ENCODE data around the gene SVEP1. TPM values are rescaled to one million over a fixed set of nuclear protein-coding genes. Genes with fewer than 3 reads are reported as not detected.
"Not testable (repeated sequence)": the region's sequence is repeated elsewhere in the genome, so short reads cannot be mapped to it uniquely, and the experiment has no call there.

SVEP1 gene
- total RNA-seq, 1 donor from 2014 or later, result 1.7 TPM

DNA sequence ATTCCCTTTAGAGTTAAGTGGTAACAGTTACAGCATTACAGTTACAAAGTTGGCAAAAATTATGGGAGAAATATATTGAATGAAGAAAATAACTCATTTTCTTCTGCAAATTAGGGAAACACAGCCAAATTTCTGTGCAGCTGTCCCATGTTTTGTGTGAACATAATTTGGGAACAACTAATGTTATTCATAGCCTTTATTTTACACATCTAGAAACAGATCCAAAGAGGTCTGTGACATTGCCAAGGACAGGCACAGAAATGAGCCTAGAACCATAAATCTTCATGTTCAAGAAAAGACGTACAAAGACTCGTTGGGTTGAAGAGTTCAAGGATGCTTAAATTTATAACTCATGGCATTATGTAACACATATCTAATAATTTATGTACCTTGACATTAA lies 127.8 kb downstream of the SVEP1 start:
- DNase-seq (ENCODE audit: low spot score) (no peak), ATAC-seq (no peak)

DNA sequence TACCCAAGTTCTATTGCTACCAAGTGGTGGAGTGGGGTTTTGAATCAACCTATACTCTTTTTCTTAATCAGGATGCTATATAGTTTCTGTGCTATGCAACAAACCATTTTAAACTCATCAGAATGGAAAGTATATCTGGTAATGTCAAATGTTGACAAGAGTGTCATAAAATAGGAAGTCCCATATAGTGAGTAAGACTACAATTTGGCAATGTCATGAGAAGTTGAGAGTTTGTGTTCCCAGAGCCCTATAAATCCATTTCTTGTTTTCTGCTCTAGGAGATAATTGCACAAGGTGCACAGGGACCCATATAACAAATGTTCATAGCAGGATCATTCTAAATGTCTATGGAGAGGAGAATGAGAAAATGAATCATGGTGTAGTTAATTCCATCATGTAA lies 132.1 kb downstream of the SVEP1 start:
- ATAC-seq, result no peak

DNA sequence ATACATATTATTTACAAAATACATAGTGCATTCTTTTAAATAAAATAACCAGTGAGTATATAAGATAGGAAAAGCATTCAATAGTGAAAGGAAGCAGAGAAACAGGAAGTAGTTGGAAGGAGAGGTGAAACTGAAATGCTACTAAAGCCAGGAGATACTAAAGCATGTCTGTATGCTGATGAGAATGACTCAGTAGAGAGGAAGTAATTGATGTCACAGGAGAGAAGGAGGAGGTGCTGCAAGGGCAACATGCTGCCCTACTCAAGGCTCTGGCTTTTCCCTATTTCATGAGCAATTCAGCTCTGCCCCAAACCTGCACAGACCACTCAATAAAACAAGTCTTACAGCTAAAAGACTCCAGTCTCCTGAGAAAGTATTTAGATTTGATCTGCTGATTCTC lies 133.4 kb downstream of the SVEP1 start:
- no peak for DNase-seq (ENCODE audit: low spot score)
- no peak for ATAC-seq

More for the DNA sequence above, 132.1 kb downstream of the SVEP1 start:
- DNase-seq (ENCODE audit: low spot score), result no peak

DNA sequence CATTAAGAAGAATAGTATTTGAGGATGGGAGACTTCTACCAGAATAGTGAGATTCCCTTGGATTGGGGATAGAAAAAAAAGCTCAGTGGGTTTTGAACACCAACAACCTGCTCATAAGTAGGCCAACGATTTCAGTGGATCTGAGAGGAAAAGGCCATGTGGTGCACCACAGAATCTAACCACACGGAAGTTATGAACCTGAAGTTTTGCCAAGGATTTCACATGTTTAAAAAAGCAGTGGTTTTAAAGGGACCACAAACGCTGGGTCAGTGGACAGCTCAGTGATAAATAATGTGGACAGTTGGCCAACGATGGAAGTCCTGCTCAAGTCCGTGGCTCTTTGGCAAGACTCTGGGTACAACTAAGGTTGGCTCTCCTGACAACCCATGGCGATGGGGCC lies 134.6 kb downstream of the SVEP1 start:
- no peak for DNase-seq (ENCODE audit: low spot score)
- no peak for ATAC-seq

DNA sequence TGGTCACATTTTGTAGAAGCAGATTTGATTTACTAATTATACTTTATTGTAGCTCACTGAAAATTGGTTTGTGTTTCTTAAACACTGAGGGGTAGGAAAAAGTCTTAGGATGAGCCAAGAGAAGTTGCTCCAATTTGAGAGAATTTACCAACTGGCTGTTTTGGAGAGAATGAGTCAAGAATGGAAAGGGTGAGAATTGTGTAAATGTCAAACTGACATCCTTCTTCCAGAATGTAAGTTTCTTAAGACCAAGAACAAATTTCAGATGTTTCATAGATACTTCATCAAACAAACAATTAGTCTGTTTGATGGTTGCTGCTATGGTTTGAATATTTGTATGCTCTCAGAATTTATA lies 135.7 kb downstream of the SVEP1 start:
- no peak for ATAC-seq

DNA sequence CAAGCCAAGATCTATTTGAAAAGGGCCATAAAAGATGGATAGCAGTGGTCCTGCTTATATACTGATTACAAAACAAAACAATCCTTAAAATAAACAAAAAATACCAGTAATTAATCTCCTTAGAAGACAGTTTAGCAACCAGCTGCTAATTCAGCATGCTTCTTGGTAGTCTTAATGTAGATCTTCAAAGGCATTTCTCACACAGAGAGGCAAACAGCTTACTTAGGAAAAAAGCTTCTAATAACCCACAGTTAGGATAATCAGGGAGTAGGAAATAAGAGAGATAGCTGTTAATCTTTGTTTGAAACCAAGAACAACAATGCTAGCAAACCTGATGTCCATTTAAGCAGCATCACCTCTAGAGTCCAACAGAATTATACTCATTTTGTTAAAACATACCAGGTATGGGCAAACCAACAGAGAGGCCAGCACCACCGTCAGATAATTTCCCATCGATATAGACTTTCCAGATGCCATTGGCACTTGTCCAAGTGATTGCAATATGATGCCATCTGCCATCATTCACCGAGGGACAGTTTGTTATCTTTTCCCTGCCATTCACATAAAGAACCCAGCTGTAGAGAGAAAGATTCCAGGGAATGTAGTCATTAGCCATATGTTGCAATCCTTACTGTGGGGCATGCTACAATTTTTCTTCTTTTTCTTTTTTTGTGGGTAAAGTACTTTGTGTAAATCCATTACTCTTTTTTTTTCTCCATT lies 136.2 kb downstream of the SVEP1 start:
- no peak for DNase-seq (ENCODE audit: low spot score)
- ATAC-seq, result no peak

More for the DNA sequence above, 135.7 kb downstream of the SVEP1 start:
- no peak for DNase-seq (ENCODE audit: low spot score)

DNA sequence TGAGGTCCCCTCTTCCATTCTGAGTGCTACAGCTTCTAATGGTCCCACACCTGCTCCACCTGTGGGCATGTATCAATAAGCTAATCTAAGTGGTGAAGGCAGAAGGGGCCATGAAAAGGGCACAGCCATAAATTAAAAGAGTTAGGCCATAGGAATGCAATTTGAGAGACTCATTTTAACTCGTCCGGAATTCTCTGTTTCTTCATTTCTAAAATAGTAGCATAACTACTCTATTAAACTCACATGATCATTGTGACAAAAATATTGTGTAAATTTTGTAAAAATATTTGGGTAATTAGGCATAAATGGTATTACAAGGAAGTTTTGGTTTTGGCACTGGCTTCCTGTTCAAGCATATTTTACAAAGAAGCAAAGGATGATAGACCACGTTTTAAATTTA lies 138.7 kb downstream of the SVEP1 start:
- DNase-seq (ENCODE audit: low spot score), result no peak
- no peak for ATAC-seq

DNA sequence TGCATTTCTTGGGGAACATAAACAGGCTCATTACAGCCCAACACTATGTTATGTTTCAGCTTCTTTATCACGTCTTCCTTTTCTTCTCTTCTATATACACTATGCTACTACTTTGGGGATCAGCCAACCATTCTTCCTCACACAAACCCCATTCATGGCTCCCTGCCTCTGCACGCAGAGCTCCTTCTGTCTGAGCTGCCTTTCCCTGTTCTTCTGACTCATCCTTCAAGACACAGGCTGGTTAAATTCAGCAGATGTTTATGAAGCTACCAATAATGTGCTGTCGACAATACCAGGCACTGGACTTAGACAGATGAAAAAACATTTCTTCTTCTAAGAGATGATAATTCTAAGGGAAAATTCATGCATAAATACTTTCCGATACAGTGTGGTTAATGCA lies 139.4 kb downstream of the SVEP1 start:
- ATAC-seq (no peak), DNase-seq (ENCODE audit: low spot score) (no peak)

DNA sequence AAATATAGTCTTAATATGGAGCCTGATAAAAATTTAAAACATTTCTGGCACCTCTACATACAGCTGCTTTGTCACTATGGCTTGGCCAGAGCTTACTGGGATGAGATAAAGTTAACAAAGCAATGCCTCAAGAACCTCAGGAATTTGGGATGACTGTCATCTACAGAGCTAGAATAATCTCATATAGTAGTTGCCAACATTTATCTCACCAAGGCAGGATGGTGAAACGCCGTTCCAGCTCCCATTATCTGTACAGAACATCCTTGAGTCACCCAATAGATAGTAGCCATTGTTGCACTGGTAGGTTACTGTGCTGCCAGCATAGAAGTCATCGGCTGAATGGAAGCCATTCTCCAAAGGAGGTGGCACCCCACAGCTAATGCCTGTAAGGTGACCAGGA lies 147.3 kb downstream of the SVEP1 start:
- DNase-seq (ENCODE audit: low spot score) (no peak), ATAC-seq (no peak)

DNA sequence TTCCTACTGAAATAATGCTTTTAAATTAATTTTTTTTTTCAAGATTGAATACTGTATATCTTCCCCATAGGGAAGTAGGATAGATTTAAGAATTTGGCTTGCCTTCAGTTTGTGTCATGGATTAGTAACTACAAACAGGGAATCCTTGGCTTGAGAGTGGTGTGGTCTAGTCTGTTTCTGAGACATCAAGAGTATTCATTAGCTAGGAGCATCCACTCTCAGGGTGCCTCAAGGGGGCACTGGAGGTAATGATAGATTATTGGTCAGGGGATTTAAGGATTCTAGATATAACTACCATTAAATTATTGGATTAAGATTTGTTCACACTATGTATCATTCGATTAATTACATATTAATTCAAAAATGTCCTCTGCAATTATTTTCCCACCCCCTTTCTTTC lies 150.1 kb downstream of the SVEP1 start:
- DNase-seq (ENCODE audit: low spot score) (no peak), ATAC-seq (no peak)

DNA sequence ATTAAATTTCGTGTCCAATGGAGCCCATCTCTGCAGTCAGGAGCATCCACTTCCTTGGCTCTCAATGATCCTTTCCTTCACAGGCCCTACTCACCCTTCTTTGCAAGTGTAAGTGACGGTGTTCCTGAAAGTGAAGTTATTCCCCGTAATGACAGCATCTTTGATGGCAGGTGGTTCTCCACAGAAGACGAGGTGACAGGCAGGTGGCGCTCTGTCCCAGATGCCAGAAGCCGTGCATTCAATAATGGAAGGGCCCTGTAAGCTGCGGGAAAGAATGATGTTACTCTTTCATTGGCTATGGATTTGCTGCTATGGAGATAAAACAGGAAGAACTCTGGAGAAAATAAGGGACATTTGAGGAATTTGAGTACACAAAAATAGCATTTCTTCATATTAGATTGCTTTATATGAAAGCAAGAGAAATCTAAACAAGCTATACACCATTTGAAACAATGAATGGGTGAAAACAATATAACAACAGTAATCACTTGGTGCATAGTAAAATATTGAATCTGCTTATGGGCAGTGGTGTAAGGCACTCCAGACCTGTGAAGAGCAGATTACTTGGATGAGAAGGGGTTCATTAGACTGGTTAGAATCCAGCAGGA lies 151.9 kb downstream of the SVEP1 start:
- ATAC-seq (peak; percentile 87), DNase-seq (ENCODE audit: low spot score) (peak; percentile 57)

DNA sequence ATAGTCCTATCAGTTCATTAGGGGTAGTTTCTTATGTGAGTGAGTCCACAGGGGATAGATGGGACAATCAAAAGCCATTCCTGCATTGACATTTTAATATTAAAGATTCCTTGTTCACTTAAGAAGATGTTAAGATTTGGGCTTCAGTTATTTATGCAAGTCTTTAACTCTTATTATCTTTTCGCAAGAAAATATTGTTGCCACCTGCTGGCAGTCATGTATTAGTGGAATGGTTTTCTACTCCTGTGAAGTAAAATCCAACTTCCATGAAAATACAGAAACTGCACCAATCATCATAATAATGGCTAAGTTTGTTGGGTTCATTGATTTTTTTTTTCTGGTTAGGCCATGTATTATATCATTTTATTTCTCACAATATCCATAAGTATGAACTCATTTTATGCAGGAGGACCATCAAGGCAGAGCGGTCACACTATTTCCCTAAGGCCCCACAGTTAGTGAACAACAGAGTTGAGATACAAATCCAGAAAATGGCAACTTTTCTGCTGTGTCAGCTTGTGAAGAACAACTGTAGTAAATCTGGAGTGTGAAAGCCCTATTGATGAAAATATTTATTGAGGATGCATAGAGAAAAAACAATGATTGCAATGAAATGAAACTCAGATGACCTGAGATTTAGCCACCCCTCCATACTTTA lies 153.4 kb downstream of the SVEP1 start:
- ATAC-seq, result peak; percentile 63

DNA sequence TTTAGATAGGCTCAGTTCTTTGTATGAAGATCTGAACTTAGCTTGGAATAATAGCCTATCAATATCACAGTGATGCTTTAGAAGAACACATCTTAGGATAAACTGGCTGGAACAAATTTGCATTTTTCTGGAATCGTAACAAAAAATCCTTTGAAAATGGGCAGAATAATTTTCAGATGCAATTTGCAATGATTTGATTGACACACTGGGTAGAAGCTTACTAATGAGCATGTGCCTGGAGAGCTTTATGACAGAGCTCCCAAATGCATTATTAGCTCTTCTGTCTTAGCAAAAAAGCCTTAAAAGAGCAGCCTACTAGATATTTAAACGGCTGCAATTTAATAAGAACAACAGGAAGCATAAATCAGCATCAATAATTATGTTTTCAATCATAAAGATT lies 165.1 kb downstream of the SVEP1 start:
- DNase-seq (ENCODE audit: low spot score), result no peak

More for the DNA sequence above, 153.4 kb downstream of the SVEP1 start:
- DNase-seq (ENCODE audit: low spot score), result no peak

DNA sequence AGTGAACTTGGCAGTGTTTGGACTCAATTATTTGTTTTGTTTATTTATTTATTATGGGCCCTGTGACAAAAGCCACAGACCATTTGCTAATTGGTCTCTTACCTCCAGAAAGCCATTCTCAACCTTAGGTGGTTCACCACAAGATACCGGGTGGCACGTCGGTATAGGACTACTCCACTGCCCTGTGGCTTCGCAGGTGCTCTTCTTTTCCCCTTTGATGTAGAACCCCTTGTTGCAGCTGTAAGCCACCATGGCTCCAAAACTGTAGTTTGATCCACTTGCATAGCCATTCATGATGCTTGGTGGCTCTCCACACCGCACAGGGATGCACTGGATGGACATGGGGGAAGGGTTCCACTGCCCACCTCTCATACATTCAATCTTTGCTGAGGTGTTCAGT lies 168.6 kb downstream of the SVEP1 start:
- ATAC-seq, result no peak
- no peak for DNase-seq (ENCODE audit: low spot score)

More for the DNA sequence above, 165.1 kb downstream of the SVEP1 start:
- ATAC-seq, result no peak

DNA sequence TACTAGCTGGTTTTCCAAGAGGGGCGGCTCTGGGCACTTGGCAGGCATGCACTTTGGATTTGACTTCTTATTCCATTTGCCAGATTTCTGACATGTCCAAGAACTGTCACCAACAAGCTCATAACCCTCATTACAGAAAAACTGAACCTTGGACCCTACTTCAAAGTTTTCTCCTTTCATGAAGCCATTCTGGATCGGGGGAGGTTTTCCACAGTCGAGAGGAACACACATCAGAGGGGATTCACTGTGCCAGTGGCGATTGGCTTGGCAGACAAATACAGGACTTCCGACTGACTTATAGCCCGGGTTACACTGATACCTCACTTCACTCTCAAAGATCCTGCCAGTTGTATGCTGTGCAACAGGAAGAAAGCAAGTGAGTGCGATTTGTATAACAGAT lies 170.9 kb downstream of the SVEP1 start:
- ATAC-seq (peak; percentile 44), DNase-seq (ENCODE audit: low spot score) (no peak)

DNA sequence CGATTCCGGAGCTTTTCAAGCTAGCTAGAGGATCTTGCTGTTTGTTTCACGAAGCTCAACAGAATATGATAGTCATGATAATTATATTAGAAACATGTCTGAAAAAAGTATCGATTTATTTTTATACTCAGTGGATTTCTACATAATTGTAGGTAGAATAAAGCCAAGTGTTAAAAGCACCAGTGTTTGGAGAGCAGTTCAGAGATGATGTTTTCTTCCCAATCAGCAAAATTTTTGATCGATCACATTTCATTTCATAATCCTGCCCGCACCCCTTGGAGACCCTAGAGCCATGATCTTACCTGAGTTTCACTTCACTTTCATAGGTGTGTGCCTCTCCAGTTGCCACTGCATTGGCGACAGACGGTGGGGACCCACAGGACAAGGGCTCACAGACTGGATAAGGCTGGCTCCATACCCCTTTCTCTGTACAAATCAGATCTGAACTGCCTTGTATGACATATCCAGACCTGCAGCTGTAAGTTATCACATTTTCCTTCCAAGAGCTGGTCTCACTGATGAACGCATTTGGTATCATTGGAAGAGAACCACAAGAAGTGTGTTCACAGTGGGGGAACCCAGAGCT lies 173.6 kb downstream of the SVEP1 start:
- DNase-seq (ENCODE audit: low spot score), result no peak

DNA sequence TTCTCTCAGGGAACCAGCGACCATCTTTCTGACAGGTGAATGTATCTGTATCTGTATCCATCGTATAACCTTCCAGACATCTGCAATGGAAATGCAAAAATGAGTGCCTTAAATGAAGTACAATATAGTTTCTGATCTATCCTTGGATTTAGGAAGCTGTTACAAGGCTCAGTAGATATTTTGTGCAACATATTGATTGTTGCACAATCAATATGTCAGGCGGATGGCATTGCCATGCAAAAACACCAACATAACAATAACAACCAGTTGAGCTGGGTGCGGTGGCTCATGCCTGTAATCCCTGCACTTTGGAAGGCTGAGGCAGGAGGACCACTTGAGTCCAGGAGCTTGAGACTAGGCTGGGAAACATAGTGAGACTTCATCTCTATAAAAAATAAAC lies 175.1 kb downstream of the SVEP1 start:
- ATAC-seq, result no peak

More for the DNA sequence above, 173.6 kb downstream of the SVEP1 start:
- ATAC-seq, result peak; percentile 75

DNA sequence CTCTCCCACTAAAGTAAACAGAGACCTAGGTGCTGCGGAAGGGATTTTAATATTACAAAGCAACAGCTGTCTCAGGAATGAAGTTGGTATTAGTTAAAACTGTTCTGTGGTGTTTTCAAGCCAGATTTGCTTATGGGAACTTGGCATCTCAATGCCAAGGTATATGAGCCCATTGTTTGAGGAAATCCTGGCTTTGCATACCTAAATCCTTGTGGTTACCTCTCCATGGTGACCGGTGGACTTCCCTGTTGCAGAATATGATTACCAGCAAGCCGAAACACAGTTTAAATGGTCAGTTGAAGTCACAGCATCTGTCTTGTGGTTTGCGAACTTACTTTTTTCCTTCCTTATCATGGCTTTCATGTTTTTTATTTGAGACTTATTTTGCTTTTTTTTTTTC lies 179.6 kb downstream of the SVEP1 start:
- ATAC-seq (no peak), DNase-seq (ENCODE audit: low spot score) (no peak)

More for the DNA sequence above, 175.1 kb downstream of the SVEP1 start:
- DNase-seq (ENCODE audit: low spot score), result no peak

DNA sequence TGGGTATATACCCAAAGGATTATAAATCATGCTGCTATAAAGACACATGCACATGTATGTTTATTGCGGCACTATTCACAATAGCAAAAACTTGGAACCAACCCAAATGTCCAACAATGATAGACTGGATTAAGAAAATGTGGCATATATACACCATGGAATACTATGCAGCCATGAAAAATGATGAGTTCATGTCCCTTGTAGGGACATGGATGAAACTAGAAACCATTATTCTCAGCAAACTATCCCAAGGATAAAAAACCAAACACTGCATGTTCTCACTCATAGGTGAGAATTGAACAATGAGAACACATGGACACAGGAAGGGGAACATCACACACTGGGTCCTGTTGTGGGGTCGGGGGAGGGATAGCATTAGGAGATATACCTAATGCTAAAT lies 180.5 kb downstream of the SVEP1 start:
- not testable (repeated sequence) for ATAC-seq; DNase-seq (ENCODE audit: low spot score)

DNA sequence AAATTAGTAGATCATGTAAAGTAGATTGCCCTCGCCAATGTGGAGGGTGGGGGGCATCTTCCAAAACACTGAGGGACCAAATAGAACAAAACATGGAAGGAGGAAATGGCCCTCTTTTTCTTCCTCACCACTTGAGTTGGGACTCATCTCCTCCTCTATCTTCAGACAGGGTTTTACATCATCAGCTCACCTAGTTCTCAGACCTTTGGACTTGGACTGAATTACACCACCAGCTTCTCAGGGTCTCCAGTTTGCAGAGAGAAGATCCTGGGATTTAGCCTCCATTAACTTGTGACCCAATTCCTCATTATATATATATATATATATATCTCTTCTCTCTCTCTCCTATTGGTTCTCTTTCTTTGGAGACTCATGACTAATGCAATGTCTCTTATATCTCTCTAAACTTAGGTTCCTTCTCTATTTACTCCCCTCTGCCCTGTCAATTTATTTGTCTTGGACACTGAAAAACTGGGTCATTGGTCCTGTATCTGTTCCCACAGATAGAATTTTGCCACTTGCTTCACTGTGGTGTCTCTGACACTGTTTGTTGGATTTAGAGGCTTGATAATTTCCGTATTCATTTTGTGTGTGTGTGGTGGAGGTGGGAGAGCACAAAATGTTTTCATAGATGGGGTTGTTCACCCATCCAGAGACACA lies 187.6 kb downstream of the SVEP1 start:
- DNase-seq (ENCODE audit: low spot score), result no peak
- peak; percentile 91 for ATAC-seq

DNA sequence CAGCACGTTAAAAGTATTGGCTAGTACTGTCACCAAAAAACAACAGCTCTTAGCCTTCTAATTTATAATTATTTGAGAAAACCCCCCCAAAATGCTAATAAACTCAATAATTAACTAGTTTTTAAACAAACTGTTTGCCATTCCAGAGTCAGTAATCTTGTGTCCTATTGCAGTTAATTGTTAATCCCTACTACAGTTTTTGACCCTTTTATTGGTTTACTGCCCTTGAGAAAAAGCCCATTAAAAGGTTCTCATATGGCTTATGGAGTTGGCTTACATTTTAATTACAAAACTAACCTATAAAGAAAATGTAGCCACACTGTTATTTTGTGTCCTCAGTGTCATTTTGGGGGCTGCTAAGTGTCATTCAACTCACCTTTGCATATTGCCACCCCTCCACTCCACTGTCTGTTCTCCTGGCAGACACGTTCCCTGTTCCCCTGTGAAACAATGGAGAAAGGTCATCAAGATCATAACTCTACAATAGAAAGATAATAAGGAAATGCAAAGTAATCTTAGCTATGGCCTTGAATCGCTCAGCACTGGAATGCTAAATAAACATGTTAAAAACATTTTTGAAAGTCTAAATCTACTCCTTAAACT lies 190.3 kb downstream of the SVEP1 start:
- DNase-seq (ENCODE audit: low spot score) (no peak), ATAC-seq (peak; percentile 63)
